ENCODE data around the gene HIC1. TPM values are rescaled to one million over a fixed set of nuclear protein-coding genes. Genes with fewer than 3 reads are reported as not detected.
A peak's percentile ranks its signal among the peaks of the same experiment; 100 is the strongest.

Gene HIC1
- total RNA-seq, 1 experiment from 2014 or later = 1.4 TPM

- Histone ChIP-seq H3K27ac (ENCODE audit: low read length) (no peak overlapping the region), H3K36me3 (ENCODE audit: control insufficient read depth, insufficient read depth, low read length) (no peaks in the 10 kb centered on the region), H3K4me3 (ENCODE audit: low read depth in 2 of 2, low read length in 2 of 2) (peak overlapping the region; percentile 46 to 62), H3K27me3 (ENCODE audit: control insufficient read depth, insufficient read depth, low read length) (no peaks in the 10 kb centered on the region), H3K4me1 (ENCODE audit: control insufficient read depth, insufficient read depth, low read length) (no peaks in the 10 kb centered on the region), H3K9me3 (ENCODE audit: control insufficient read depth, insufficient read depth, low read depth, low read length) (no peaks in the 10 kb centered on the region)
- no peak for ATAC-seq
- in situ Hi-C loops (cut with HindIII; ENCODE audit: low pct_unique_long_range_greater_than_20kb, low sequenced_read_pairs) (no loop called here), intact Hi-C loops (cut with micrococcal nuclease; ENCODE audit: unreplicated experiment) (loop anchor here (2.0 kb wide), 1 partner anchor 191 kb away; no protein-coding TSS in a partner anchor)
- DNase-seq (ENCODE audit: low read depth, low spot score) = no peak
- ChIA-PET POLR2A (interaction anchor here (1.0 kb wide), 1 partner anchor 191 kb away, joined by 3 read pairs; no protein-coding TSS in a partner anchor), CTCF (interaction anchor here (0.8 to 1.9 kb wide), 5 partner anchors 145 to 229 kb away, joined by 3 to 17 read pairs (median 4); no protein-coding TSS in a partner anchor)
- no TSS peak for BruUV-seq (replicated peaks)
- TF ChIP-seq, protein P1, sequence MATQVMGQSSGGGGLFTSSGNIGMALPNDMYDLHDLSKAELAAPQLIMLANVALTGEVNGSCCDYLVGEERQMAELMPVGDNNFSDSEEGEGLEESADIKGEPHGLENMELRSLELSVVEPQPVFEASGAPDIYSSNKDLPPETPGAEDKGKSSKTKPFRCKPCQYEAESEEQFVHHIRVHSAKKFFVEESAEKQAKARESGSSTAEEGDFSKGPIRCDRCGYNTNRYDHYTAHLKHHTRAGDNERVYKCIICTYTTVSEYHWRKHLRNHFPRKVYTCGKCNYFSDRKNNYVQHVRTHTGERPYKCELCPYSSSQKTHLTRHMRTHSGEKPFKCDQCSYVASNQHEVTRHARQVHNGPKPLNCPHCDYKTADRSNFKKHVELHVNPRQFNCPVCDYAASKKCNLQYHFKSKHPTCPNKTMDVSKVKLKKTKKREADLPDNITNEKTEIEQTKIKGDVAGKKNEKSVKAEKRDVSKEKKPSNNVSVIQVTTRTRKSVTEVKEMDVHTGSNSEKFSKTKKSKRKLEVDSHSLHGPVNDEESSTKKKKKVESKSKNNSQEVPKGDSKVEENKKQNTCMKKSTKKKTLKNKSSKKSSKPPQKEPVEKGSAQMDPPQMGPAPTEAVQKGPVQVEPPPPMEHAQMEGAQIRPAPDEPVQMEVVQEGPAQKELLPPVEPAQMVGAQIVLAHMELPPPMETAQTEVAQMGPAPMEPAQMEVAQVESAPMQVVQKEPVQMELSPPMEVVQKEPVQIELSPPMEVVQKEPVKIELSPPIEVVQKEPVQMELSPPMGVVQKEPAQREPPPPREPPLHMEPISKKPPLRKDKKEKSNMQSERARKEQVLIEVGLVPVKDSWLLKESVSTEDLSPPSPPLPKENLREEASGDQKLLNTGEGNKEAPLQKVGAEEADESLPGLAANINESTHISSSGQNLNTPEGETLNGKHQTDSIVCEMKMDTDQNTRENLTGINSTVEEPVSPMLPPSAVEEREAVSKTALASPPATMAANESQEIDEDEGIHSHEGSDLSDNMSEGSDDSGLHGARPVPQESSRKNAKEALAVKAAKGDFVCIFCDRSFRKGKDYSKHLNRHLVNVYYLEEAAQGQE (IDR thresholded peaks at IDR 0.05; ENCODE audit: insufficient read depth in 1 of 2, low read depth in 2 of 2, low read length in 1 of 2) = peak in 1 of 2 experiments; percentile 43; a peak in 1 of 4 replicates
- no peak for TF ChIP-seq POLR2AphosphoS5 (IDR thresholded peaks at IDR 0.05; ENCODE audit: low read depth, low read length)
Measured at GRCh38 chr17:2054262-2054511, 716 bp upstream of the HIC1 start.

GRCh38 chr17:2055292-2056205 is 646 bp downstream of the HIC1 start:
- BruUV-seq (replicated peaks) = no TSS peak
- POLR2A ChIA-PET = interaction anchor here (0.7 to 1.0 kb wide), 2 partner anchors 190 to 193 kb away, joined by 3 to 4 read pairs; no protein-coding TSS in a partner anchor

More at GRCh38 chr17:2055292-2056205, 646 bp downstream of the HIC1 start:
- DNase-seq (ENCODE audit: low read depth, low spot score) (no peak), ATAC-seq (no peak; the same call in 1 of the 2 replicates)
- peak overlapping the region; percentile 46 to 62 for H3K4me3 ChIP-seq (ENCODE audit: low read depth in 2 of 2, low read length in 2 of 2)
- no peaks in the 10 kb centered on the region for H3K9me3 ChIP-seq (ENCODE audit: control insufficient read depth, insufficient read depth, low read depth, low read length)
- CTCF ChIA-PET = interaction anchor here (0.6 to 1.9 kb wide), 4 partner anchors 78 to 297 kb away, joined by 4 to 17 read pairs (median 5); no protein-coding TSS in a partner anchor
- no peak for TF ChIP-seq POLR2AphosphoS5 (IDR thresholded peaks at IDR 0.05; ENCODE audit: low read depth, low read length)
- no peak for TF ChIP-seq TCF7L2 (IDR thresholded peaks at IDR 0.05; ENCODE audit: low read depth, low read length)
- TF ChIP-seq SIN3A (IDR thresholded peaks at IDR 0.05; ENCODE audit: borderline replicate concordance, insufficient read depth, low read depth, low read length) = no peak
- TF ChIP-seq, protein P2, sequence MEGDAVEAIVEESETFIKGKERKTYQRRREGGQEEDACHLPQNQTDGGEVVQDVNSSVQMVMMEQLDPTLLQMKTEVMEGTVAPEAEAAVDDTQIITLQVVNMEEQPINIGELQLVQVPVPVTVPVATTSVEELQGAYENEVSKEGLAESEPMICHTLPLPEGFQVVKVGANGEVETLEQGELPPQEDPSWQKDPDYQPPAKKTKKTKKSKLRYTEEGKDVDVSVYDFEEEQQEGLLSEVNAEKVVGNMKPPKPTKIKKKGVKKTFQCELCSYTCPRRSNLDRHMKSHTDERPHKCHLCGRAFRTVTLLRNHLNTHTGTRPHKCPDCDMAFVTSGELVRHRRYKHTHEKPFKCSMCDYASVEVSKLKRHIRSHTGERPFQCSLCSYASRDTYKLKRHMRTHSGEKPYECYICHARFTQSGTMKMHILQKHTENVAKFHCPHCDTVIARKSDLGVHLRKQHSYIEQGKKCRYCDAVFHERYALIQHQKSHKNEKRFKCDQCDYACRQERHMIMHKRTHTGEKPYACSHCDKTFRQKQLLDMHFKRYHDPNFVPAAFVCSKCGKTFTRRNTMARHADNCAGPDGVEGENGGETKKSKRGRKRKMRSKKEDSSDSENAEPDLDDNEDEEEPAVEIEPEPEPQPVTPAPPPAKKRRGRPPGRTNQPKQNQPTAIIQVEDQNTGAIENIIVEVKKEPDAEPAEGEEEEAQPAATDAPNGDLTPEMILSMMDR (IDR thresholded peaks at IDR 0.05) = no peak
- TF ChIP-seq, protein P1 (IDR thresholded peaks at IDR 0.05; ENCODE audit: insufficient read depth in 1 of 2, low read depth in 2 of 2, low read length in 1 of 2) = no peak
- H3K27ac ChIP-seq (ENCODE audit: low read length) = no peak overlapping the region
- intact Hi-C loops (cut with micrococcal nuclease; ENCODE audit: unreplicated experiment) (loop anchor here (2.0 kb wide), 1 partner anchor 189 kb away; no protein-coding TSS in a partner anchor), in situ Hi-C loops (cut with HindIII; ENCODE audit: low pct_unique_long_range_greater_than_20kb, low sequenced_read_pairs) (no loop called here)
- no peaks in the 10 kb centered on the region for H3K36me3 ChIP-seq (ENCODE audit: control insufficient read depth, insufficient read depth, low read length)
- no peaks in the 10 kb centered on the region for H3K4me1 ChIP-seq (ENCODE audit: control insufficient read depth, insufficient read depth, low read length)
- H3K27me3 ChIP-seq (ENCODE audit: control insufficient read depth, insufficient read depth, low read length) = no peaks in the 10 kb centered on the region
